Mesangial cell (primary cell): Measurements from ENCODE around the gene BEAN1. TPM values are rescaled to one million over a fixed set of nuclear protein-coding genes. Genes with fewer than 3 reads are reported as not detected.

Source experiments
- total RNA-seq: library from RNA; depleted of rRNA; stranded (reverse); fragments of >200 nt; gene quantifications from 2 replicates; pipeline ENCODE4 v1.2.3, GENCODE V29; 2015

Gene BEAN1
- 0.81 and 4.3 TPM in 2 replicates for total RNA-seq

GRCh38 chr16:66427036-66427860, at the start of gene BEAN1:
BEAN1 (plus strand) TSS chr16:66427295; CDS start chr16:66437677, 10,382 bp downstream.

Other genes with a start within 250 kb of the BEAN1 start
- gene CDH5, start 60.6 kb upstream of the BEAN1 start, total RNA-seq, result 0.33 TPM in 1 of 2 replicates, not detected in the other
- 9.8 and 25.6 TPM in 2 replicates for gene TK2, start 122.8 kb downstream of the BEAN1 start, total RNA-seq
- 59.6 and 76.6 TPM in 2 replicates for gene CKLF, start 125.3 kb downstream of the BEAN1 start, total RNA-seq
- 0.89 and 2.0 TPM in 2 replicates for gene CMTM1, start 139.1 kb downstream of the BEAN1 start, total RNA-seq
- gene CMTM2, start 152.2 kb downstream of the BEAN1 start, total RNA-seq, result 0.13 and 1.3 TPM in 2 replicates
- 98.7 and 157 TPM in 2 replicates for gene CMTM3, start 177.4 kb downstream of the BEAN1 start, total RNA-seq